Esophagus squamous epithelium (tissue), 4 donors: Measurements from ENCODE around the gene TPSB2.

ENCODE experiments used
- CTCF ChIP-seq, 6 experiments: fragments of 450-650 bp in 4 of 6; fragments of 200-600 bp in 2 of 6; sonication (generic) in 2 of 6; IDR thresholded peaks; one replicate each; pipeline ENCODE4 v1.5.1; 2016 to 2019; ENCODE audit warnings: antibody characterized with exemption in 6 of 6, mild to moderate bottlenecking in 4 of 6, moderate library complexity in 4 of 6
- POLR2A ChIP-seq, 4 donors: fragments of 450-650 bp; IDR thresholded peaks; one replicate each; pipeline ENCODE4 v1.6.1; 2017; ENCODE audit warnings: antibody characterized with exemption in 4 of 4, mild to moderate bottlenecking in 4 of 4, moderate library complexity in 3 of 4

DNA sequence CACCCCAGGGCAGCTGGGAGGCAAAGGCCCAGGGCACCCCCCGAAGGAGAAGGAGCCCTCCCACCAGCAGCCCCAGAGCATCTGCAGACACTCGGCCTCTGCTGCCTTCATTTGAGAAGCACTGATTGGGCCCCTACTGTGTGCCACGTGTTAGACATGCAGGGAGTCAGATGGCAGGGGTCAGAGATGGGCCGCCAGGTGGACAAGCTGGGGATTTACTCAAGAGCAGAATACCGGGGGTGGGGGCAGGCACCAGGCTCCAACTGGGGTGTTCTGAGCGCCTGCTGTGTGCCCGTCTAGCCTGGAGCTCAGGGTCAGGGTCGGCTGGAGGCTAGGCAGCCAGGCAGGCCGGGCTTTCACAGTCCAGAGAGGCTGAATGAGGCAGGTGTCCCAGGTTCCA is 23.7 kb downstream of the TPSB2 start:
- TF ChIP-seq CTCF (IDR thresholded peaks at IDR 0.05), result no peak
- no peak for TF ChIP-seq POLR2A (IDR thresholded peaks at IDR 0.05)
